Tibial artery (tissue), 4 donors: ENCODE results near the gene GSTP1.

ENCODE experiments used
- DNase-seq, 2 donors: peaks; one replicate each; pipeline ENCODE4 v3.0.0-alpha.2; 2019
- H3K27ac ChIP-seq, 2 donors: fragments of 200-600 bp; sonication (generic) in 1 of 2; 1 replicate in 1 of 2; 2 replicates in 1 of 2; pipeline ENCODE4 v1.5.1; 2018 to 2019; ENCODE audit warnings: mild to moderate bottlenecking in 1 of 2
- H3K27me3 ChIP-seq, 2 donors: fragments of 200-600 bp; sonication (generic) in 1 of 2; one replicate each; pipeline versions ENCODE4 v1.5.1 to v1.6.0; 2016 to 2019
- H3K36me3 ChIP-seq, 3 donors: fragments of 200-600 bp; sonication (generic) in 2 of 3; one replicate each; pipeline ENCODE4 v1.5.1; 2016 to 2019; ENCODE audit warnings: mild to moderate bottlenecking in 2 of 3
- H3K4me1 ChIP-seq, 4 donors: fragments of 200-600 bp; sonication (generic) in 2 of 4; 1 replicate in 3 of 4; 2 replicates in 1 of 4; pipeline ENCODE4 v1.5.1; 2016 to 2019
- H3K4me3 ChIP-seq, 2 donors: fragments of 200-600 bp; sonication (generic) in 1 of 2; 1 replicate in 1 of 2; 2 replicates in 1 of 2; pipeline ENCODE4 v1.5.1; 2018 to 2019; ENCODE audit warnings: mild to moderate bottlenecking in 2 of 2
- H3K9me3 ChIP-seq, 3 donors: fragments of 200-600 bp; sonication (generic) in 1 of 3; one replicate each; pipeline ENCODE4 v1.5.1; 2016 to 2019
- CTCF ChIP-seq, 2 experiments: fragments of 200-600 bp in 1 of 2; fragments of 450-650 bp in 1 of 2; IDR thresholded peaks; one replicate each; pipeline ENCODE4 v1.5.1; 2017 to 2019; ENCODE audit warnings: antibody characterized with exemption in 2 of 2, mild to moderate bottlenecking in 1 of 2, moderate library complexity in 1 of 2
- intact Hi-C: fragments of 100-400 bp; cut with DNase I; formaldehyde crosslinking; loops from one replicate; pipeline ENCODE4 v1.15.0; 2023; ENCODE audit warnings: low total_unique reads

GSTP1 gene

GRCh38 chr11:67581469-67581868, 2.1 kb upstream of the GSTP1 start:
- H3K36me3 ChIP-seq, result peaks cover 0 to 20% (median 16%) of the 10 kb centered on the region in 3 donors
- no peak for DNase-seq
- H3K27ac ChIP-seq, result no peak overlapping the region
- peaks cover 0 to 27% (median 18%) of the 10 kb centered on the region in 4 donors for H3K4me1 ChIP-seq
- TF ChIP-seq CTCF (IDR thresholded peaks at IDR 0.05), result no peak
- peaks cover 0 to 14% of the 10 kb centered on the region in 2 donors for H3K27me3 ChIP-seq
- no peaks in the 10 kb centered on the region for H3K9me3 ChIP-seq
- intact Hi-C loops, result no loop called here
- no peak overlapping the region for H3K4me3 ChIP-seq

- Histone ChIP-seq H3K36me3 (peaks cover 0 to 26% (median 21%) of the 10 kb centered on the region in 3 donors), H3K27me3 (peaks cover 0 to 9% of the 10 kb centered on the region in 2 donors), H3K4me3 (no peak overlapping the region), H3K4me1 (peaks cover 0 to 27% (median 18%) of the 10 kb centered on the region in 4 donors), H3K27ac (no peak overlapping the region), H3K9me3 (no peaks in the 10 kb centered on the region)
- DNase-seq, result no peak
- TF ChIP-seq CTCF (IDR thresholded peaks at IDR 0.05), result no peak
- intact Hi-C loops, result no loop called here
These were observed 1.6 kb upstream of the GSTP1 start for GRCh38 chr11:67582011-67582410.

GRCh38 chr11:67584205-67584880, 731 bp downstream of the GSTP1 start:
- peak; percentile 86 to 92 for DNase-seq
- no peak for TF ChIP-seq CTCF (IDR thresholded peaks at IDR 0.05)
- Histone ChIP-seq H3K27me3 (no peaks in the 10 kb centered on the region), H3K4me1 (peaks cover 0 to 27% (median 18%) of the 10 kb centered on the region in 4 donors), H3K4me3 (peak overlapping the region; percentile 69 to 83), H3K27ac (peak overlapping the region; percentile 95 to 99), H3K9me3 (no peaks in the 10 kb centered on the region), H3K36me3 (peaks cover 0 to 49% (median 30%) of the 10 kb centered on the region in 3 donors)
- intact Hi-C loops, result no loop called here

- DNase-seq, result no peak
- intact Hi-C loops, result no loop called here
- Histone ChIP-seq H3K27me3 (no peaks in the 10 kb centered on the region), H3K27ac (peak overlapping the region; percentile 95 to 99), H3K36me3 (peaks cover 0 to 53% (median 30%) of the 10 kb centered on the region in 3 donors), H3K9me3 (no peaks in the 10 kb centered on the region), H3K4me3 (peak overlapping the region; percentile 69 to 83), H3K4me1 (peaks cover 0 to 27% (median 18%) of the 10 kb centered on the region in 4 donors)
- TF ChIP-seq CTCF (IDR thresholded peaks at IDR 0.05), result no peak
These were observed 1.6 kb downstream of the GSTP1 start for GRCh38 chr11:67584881-67585873.

GRCh38 chr11:67585911-67586310, 2.3 kb downstream of the GSTP1 start:
- Histone ChIP-seq H3K27ac (peak overlapping the region in 1 of 2 donors; percentile 95), H3K4me1 (peaks cover 0 to 27% (median 18%) of the 10 kb centered on the region in 4 donors), H3K4me3 (no peak overlapping the region), H3K9me3 (no peaks in the 10 kb centered on the region), H3K36me3 (peaks cover 0 to 54% (median 30%) of the 10 kb centered on the region in 3 donors), H3K27me3 (no peaks in the 10 kb centered on the region)
- TF ChIP-seq CTCF (IDR thresholded peaks at IDR 0.05), result no peak
- intact Hi-C loops, result no loop called here
- no peak for DNase-seq
